IPS-18c (cell line): Measurements from ENCODE around the gene B3GLCT.

Experiments
- H3K4me3 ChIP-seq: 2 replicates; pipeline ENCODE4 v1.7.0; 2013; ENCODE audit warnings: low read depth, mild to moderate bottlenecking, low read length, moderate library complexity; ENCODE audit not compliant: insufficient read depth
- H3K9me3 ChIP-seq: one replicate; pipeline ENCODE4 v1.6.1; 2013; ENCODE audit warnings: mild to moderate bottlenecking, low read length, moderate library complexity; ENCODE audit not compliant: control insufficient read depth, insufficient read depth

Gene B3GLCT

GRCh38 chr13:31351376-31351775 is 151.6 kb downstream of the B3GLCT start:
- peaks cover 12% of the 10 kb centered on the region for H3K9me3 ChIP-seq

GRCh38 chr13:31352467-31352866 is 152.7 kb downstream of the B3GLCT start:
- H3K4me3 ChIP-seq, result no peak overlapping the region
- peaks cover 12% of the 10 kb centered on the region for H3K9me3 ChIP-seq

More at GRCh38 chr13:31351376-31351775, 151.6 kb downstream of the B3GLCT start:
- no peak overlapping the region for H3K4me3 ChIP-seq

- Histone ChIP-seq H3K9me3 (peaks cover 12% of the 10 kb centered on the region), H3K4me3 (no peak overlapping the region)
Measured at GRCh38 chr13:31355001-31355400, 155.2 kb downstream of the B3GLCT start.

DNA sequence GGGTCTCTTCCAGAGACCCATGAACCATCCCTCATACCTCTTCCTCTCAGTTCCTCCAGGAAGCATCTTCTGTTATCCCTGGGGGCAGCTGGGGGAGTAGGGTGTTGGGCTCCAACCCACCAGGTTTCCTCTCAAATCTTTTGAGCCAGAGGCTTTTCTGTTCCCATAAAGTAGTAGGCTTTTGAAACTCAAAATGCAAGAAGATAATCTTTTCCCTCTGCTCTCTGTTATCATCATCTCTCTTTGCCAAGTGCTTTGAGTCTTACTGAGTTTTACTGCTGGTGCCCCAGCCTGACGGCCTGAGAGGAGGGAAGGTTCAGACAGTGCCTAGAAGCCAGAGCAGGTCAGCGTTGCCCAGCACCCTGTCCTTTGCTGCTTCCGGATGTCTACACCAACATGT is 157.2 kb downstream of the B3GLCT start:
- Histone ChIP-seq H3K9me3 (peaks cover 14% of the 10 kb centered on the region), H3K4me3 (no peak overlapping the region)

DNA sequence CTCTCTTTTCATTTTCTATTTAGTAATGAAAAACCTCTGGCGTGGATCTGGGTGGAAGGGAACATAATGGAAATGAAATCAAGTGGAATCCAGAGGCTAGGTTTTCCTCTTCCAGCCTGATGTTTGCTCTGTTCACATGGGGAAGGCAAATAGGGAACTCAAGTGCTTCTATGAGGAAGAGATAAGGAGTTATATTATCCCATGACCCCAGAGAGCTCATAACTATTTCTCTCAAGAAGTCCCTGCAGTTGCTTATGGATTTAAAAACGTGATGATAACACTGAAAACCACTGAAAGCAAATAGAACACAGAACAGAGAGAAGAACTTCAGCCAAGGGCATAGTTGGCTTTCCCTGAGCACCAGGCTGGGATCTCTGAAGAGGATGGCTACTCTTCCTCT is 157.8 kb downstream of the B3GLCT start:
- H3K9me3 ChIP-seq, result peaks cover 14% of the 10 kb centered on the region

GRCh38 chr13:31361673-31362072 is 161.9 kb downstream of the B3GLCT start:
- H3K4me3 ChIP-seq, result no peak overlapping the region
- H3K9me3 ChIP-seq, result peaks cover 2% of the 10 kb centered on the region

More for the DNA sequence above, 157.8 kb downstream of the B3GLCT start:
- no peak overlapping the region for H3K4me3 ChIP-seq

DNA sequence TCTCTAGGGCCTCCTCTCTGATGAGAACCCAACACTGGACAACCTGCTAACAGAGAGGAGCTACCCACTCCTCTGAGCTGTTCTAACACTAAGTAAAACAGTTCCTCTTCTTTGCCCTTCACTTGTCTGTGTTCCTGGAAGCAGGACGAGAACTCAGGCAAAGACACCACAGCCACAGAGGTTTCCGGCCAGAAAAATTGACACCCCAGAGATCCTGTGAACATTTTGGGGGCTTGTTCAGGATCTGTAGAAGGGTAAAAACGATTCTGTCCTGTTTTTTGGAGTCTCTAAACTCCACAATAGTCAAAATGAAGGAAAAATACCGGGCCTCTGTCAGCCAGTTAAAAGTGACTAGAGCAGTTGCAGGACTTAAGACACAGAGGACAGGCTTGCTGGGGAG is 165.9 kb downstream of the B3GLCT start:
- H3K9me3 ChIP-seq, result peaks cover under 1% of the 10 kb centered on the region
- no peak overlapping the region for H3K4me3 ChIP-seq

DNA sequence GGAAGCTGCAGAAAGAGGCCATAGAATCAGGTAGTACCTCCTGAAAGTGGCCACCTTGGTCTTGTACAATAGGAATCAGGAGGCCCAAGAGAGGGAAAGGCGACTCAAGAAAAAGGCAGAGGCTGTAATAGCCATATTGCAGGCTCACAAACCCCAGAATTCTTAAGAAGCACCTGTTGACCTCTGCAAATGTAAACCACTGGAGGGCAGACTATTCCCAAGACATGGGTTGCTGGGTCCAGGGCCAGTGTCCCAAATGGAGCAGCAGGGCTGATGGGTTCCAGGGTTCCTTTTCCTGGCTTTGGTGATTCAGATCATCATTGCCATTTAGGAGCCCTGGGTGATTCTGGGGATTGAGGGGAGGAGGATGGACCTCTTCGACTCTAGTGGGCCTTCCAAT is 167.6 kb downstream of the B3GLCT start:
- H3K9me3 ChIP-seq, result no peaks in the 10 kb centered on the region
- no peak overlapping the region for H3K4me3 ChIP-seq

- Histone ChIP-seq H3K9me3 (no peaks in the 10 kb centered on the region), H3K4me3 (no peak overlapping the region)
Measured at GRCh38 chr13:31369213-31369612, 169.4 kb downstream of the B3GLCT start.

- Histone ChIP-seq H3K4me3 (no peak overlapping the region), H3K9me3 (no peaks in the 10 kb centered on the region)
Measured at GRCh38 chr13:31372454-31372853, 172.7 kb downstream of the B3GLCT start.

- H3K4me3 ChIP-seq, result no peak overlapping the region
- no peaks in the 10 kb centered on the region for H3K9me3 ChIP-seq
Measured at GRCh38 chr13:31374682-31375081, 174.9 kb downstream of the B3GLCT start.

- Histone ChIP-seq H3K4me3 (no peak overlapping the region), H3K9me3 (no peaks in the 10 kb centered on the region)
Measured at GRCh38 chr13:31377946-31378345, 178.2 kb downstream of the B3GLCT start.

GRCh38 chr13:31380715-31381114 is 180.9 kb downstream of the B3GLCT start:
- no peaks in the 10 kb centered on the region for H3K9me3 ChIP-seq
- H3K4me3 ChIP-seq, result no peak overlapping the region
